NCI-H1048 (cell line): Measurements from ENCODE around the gene CXCL1.

Experiments used
- DNase-seq: peaks from one replicate; lab custom pipeline; 2025; lab: John Stamatoyannopoulos, UW

Gene CXCL1

DNA sequence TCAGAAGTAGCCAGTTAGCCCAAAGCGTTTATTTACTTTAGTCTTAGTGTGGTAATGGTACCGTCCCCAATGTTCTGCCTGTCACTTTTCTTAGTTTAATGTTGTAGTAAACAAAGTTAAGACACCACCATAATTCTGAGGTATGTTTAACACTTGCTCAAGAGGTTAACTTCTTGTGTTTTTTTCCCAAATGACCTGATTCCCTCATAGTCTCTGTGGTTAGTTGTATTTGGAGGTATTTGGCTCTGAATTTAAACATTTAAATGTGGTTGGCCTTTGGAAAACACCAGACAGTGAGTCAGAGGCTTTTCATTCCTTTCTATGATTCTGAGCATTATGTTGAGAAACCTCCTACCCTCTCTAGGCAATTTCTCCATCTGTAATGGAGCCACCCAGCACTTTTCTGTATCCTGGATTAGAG lies 47.9 kb downstream of the CXCL1 start:
- DNase-seq, result no peak

DNA sequence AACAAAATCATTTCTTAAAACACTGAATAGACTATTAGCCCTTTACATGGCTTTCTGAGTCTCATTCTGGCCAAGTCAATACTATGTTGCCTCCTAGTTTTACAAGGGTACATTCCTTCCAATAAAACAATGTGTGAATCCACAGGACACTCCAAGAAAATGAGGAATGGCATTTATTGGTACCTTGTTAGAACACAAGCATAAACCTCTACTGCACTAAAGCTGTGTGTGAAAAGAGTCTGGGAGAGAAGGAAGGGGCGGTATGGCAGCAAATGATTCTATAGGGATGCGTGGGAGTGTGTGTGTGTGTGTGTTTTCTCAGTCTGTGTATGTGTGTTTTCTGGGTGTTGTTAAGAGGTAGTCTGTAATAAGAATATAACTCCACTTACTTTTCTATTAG lies 48.9 kb downstream of the CXCL1 start:
- DNase-seq, result no peak

DNA sequence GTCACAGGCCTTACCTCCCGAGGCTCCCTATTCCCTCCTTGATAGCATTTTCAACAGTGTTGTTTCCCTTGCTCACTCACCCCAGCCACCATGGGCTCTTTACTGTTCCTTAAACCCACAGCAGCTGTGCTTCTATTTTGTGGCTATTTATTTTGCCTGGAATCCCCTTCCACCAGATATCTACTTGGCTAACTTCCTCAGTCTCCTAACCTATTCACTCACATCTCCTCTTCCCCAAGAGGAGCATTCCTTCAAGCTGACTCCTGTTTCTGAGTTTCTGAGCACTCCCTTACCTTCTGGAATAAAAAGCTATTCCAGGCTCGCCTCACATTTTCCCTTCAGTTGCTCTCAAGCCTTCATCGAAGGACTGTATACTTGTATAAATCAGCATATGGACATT lies 50.5 kb downstream of the CXCL1 start:
- no peak for DNase-seq
